Muscle layer of duodenum (tissue), 2 donors: ENCODE results near the gene UBE2L6.
A peak's percentile ranks its signal among the peaks of the same experiment; 100 is the strongest.

Experiments
- H3K27ac ChIP-seq: one replicate; pipeline ENCODE4 v1.7.0; 2013; ENCODE audit warnings: mild to moderate bottlenecking, low read length
- H3K27me3 ChIP-seq: one replicate; pipeline ENCODE4 v1.7.0; 2013; ENCODE audit warnings: low read depth, mild to moderate bottlenecking, control low read depth, low read length
- H3K36me3 ChIP-seq, 2 donors: one replicate each; pipeline ENCODE4 v1.7.0; 2013; ENCODE audit warnings: low read length in 2 of 2, control low read depth in 1 of 2, mild to moderate bottlenecking in 1 of 2; ENCODE audit not compliant: insufficient read depth in 2 of 2, control insufficient read depth in 1 of 2
- H3K4me1 ChIP-seq, 2 donors: one replicate each; pipeline ENCODE4 v1.7.0; 2013; ENCODE audit warnings: low read length in 2 of 2, mild to moderate bottlenecking in 2 of 2, control low read depth in 1 of 2, moderate library complexity in 1 of 2; ENCODE audit not compliant: insufficient read depth in 2 of 2, control insufficient read depth in 1 of 2
- H3K4me3 ChIP-seq, 2 donors: one replicate each; pipeline ENCODE4 v1.7.0; 2013; ENCODE audit warnings: low read length in 2 of 2, low read depth in 1 of 2, mild to moderate bottlenecking in 1 of 2
- H3K9me3 ChIP-seq, 2 donors: one replicate each; pipeline ENCODE4 v1.7.0; 2013; ENCODE audit warnings: low read length in 2 of 2, control low read depth in 1 of 2, mild to moderate bottlenecking in 1 of 2; ENCODE audit not compliant: control insufficient read depth in 1 of 2
- donor health status: healthy.

The UBE2L6 gene

GRCh38 chr11:57597916-57598830, 30.7 kb upstream of the UBE2L6 start:
- Histone ChIP-seq H3K27ac (peak overlapping the region; percentile 34), H3K36me3 (peaks cover 0 to 6% of the 10 kb centered on the region in 2 donors), H3K4me1 (peaks cover 0 to 4% of the 10 kb centered on the region in 2 donors), H3K4me3 (peak overlapping the region; percentile 56 to 69), H3K9me3 (no peaks in the 10 kb centered on the region), H3K27me3 (no peaks in the 10 kb centered on the region)

GRCh38 chr11:57597461-57597915, 30.0 kb upstream of the UBE2L6 start, which contains the start of gene SERPING1:
SERPING1 (plus strand) TSS chr11:57597685; CDS start chr11:57598271, 586 bp downstream.
- H3K4me1 ChIP-seq: peaks cover 0 to 4% of the 10 kb centered on the region in 2 donors
- H3K27me3 ChIP-seq: no peaks in the 10 kb centered on the region
- H3K4me3 ChIP-seq: peak within 1 kb of the TSS; percentile 56 to 69
- H3K9me3 ChIP-seq: no peaks in the 10 kb centered on the region
- H3K36me3 ChIP-seq: peaks cover 0 to 6% of the 10 kb centered on the region in 2 donors
- peak within 1 kb of the TSS; percentile 34 for H3K27ac ChIP-seq

DNA sequence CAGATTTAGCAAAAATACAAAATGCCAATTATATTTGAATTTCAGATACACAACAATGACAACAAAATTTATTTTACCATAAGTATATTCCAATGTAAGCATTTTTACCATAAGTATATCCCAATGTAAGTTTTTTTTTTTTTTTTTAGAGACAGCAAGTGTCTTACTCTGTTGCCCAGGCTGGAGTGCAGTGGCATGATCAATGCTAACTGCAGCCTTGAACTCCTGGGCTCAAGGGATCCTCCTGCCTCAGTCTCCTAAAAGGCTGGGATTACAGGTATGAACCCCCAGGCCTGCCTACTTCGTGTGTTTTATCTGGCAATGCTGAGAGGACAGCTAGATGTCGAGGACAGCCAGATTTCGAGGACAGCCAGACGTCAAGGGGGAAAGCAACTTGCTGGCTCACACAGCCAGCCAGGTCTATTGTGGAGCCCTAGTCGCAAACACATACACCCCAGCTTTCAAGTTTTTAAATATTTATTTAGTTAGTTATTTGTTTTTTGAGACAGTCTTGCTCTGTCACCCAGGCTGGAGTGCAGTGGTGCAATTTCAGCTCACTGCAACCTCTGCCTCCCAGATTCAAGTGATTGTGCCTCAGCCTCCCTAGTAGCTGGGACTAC, 28.9 kb upstream of the UBE2L6 start:
- Histone ChIP-seq H3K27ac (no peak overlapping the region), H3K4me3 (no peak overlapping the region), H3K27me3 (no peaks in the 10 kb centered on the region), H3K36me3 (no peaks in the 10 kb centered on the region), H3K4me1 (peaks cover 0 to 4% of the 10 kb centered on the region in 2 donors), H3K9me3 (no peaks in the 10 kb centered on the region)

DNA sequence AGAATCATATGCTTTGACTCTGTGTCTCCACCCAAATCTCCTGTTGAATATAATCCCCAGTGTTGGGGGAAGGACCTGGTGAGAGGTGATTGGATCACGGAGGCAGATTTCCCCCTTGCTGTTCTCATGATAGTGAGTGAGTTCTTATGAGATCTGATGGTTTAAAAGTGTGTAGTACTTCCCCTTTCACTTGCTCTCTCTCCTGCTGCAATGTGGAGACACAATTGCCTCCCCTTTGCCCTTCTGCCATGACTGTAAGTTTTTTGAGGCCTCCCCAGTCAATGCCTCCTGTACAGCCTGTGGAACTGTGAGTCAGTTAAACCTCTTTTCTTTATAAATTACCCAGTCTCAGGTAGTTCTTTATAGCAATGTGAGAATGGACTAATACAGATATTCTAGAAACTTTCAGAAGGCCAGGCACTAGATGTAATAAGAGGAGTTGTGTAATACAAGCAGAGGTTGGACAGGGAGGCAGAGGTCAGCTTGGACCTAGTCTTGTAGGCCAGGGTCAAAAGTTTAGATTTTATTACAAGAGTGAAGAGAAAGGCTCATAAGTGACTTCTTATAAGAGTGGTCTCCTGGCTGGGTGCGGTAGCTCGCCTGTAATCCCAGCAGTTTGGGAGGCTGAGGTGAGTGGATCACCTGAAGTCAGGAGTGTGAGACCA, 20.7 kb upstream of the UBE2L6 start:
- no peaks in the 10 kb centered on the region for H3K9me3 ChIP-seq
- H3K27me3 ChIP-seq: no peaks in the 10 kb centered on the region
- H3K27ac ChIP-seq: no peak overlapping the region
- no peak overlapping the region for H3K4me3 ChIP-seq
- H3K36me3 ChIP-seq: no peaks in the 10 kb centered on the region
- H3K4me1 ChIP-seq: no peaks in the 10 kb centered on the region

DNA sequence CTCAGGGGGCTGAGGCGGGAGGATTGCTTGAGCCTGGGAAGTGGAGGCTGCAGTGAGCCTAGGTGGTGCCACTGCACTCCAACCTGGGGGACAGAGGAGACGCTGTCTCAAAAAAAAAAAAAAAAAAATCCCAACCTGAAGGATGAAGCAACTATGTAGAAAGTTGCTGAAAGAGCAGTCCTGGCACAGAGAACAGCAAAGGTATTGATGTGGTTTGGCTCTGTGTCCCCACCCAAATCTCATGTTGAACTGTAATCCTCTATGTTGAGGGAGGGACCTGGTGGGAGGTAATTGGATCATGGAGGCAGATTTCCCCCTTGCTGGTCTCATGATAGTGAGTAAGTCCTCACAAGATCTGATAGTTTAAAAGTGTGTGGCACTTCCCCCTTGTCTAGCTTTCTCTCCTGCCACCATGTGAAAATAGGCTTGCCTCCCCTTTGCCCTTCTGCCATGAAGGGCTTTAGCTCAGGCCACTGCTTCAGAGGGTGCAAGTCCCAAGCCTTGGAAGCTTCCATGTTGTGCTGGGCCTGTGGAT, 19.3 kb upstream of the UBE2L6 start:
- no peak overlapping the region for H3K27ac ChIP-seq
- no peaks in the 10 kb centered on the region for H3K9me3 ChIP-seq
- no peaks in the 10 kb centered on the region for H3K4me1 ChIP-seq
- no peaks in the 10 kb centered on the region for H3K36me3 ChIP-seq
- no peaks in the 10 kb centered on the region for H3K27me3 ChIP-seq
- no peak overlapping the region for H3K4me3 ChIP-seq

- no peak overlapping the region for H3K27ac ChIP-seq
- no peaks in the 10 kb centered on the region for H3K4me1 ChIP-seq
Measured at GRCh38 chr11:57585301-57585700, 17.8 kb upstream of the UBE2L6 start.

GRCh38 chr11:57584341-57584740, 16.9 kb upstream of the UBE2L6 start:
- no peak overlapping the region for H3K27ac ChIP-seq
- H3K9me3 ChIP-seq: no peaks in the 10 kb centered on the region
- no peaks in the 10 kb centered on the region for H3K27me3 ChIP-seq
- no peaks in the 10 kb centered on the region for H3K4me1 ChIP-seq
- no peak overlapping the region for H3K4me3 ChIP-seq
- H3K36me3 ChIP-seq: no peaks in the 10 kb centered on the region

More at GRCh38 chr11:57585301-57585700, 17.8 kb upstream of the UBE2L6 start:
- H3K36me3 ChIP-seq: no peaks in the 10 kb centered on the region
- no peaks in the 10 kb centered on the region for H3K9me3 ChIP-seq
- H3K27me3 ChIP-seq: no peaks in the 10 kb centered on the region
- H3K4me3 ChIP-seq: no peak overlapping the region

DNA sequence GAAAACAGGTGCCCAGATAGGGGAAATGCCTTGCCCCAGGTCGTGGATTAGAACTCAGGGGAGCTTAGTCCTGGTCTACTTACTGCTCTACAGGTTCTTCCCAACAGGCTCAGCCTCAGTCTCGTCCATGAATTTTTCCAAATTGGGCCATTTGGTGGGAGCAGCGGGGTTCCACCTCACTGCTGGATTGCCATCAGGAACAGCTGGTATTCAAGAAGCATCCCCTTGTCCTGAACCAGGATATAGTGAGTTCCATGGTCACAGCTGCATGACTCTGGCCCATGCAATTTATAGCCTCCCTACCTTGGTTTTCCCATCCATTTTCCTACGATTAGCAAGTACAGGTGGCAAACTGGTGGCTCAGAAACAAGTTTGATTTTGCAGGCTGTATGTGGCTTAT, 6.6 kb upstream of the UBE2L6 start:
- Histone ChIP-seq H3K27ac (no peak overlapping the region), H3K4me1 (no peaks in the 10 kb centered on the region), H3K4me3 (no peak overlapping the region), H3K27me3 (no peaks in the 10 kb centered on the region), H3K36me3 (no peaks in the 10 kb centered on the region), H3K9me3 (no peaks in the 10 kb centered on the region)

DNA sequence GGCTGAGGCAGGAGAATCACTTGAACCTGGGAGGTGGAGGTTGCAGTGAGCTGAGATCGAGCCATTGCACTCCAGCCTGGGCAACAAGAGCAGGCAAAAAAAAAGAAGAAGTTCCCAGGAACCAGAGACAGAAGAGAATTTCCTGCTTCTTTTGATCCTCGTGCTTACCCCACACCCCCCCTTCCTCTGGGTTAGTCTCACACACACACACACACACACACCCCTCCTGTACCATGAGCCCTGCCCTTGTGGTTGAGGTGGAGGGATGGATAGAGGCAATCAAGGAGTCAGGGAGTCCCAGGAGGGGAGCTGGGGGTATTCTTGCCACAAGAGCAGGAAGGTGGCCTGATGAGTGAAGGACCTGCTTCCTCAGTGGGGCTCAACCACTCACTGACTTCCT, 4.1 kb upstream of the UBE2L6 start:
- H3K4me3 ChIP-seq: no peak overlapping the region
- H3K27me3 ChIP-seq: no peaks in the 10 kb centered on the region
- H3K27ac ChIP-seq: no peak overlapping the region
- no peaks in the 10 kb centered on the region for H3K9me3 ChIP-seq
- peaks cover 5 to 10% of the 10 kb centered on the region in 2 donors for H3K4me1 ChIP-seq
- H3K36me3 ChIP-seq: no peaks in the 10 kb centered on the region

DNA sequence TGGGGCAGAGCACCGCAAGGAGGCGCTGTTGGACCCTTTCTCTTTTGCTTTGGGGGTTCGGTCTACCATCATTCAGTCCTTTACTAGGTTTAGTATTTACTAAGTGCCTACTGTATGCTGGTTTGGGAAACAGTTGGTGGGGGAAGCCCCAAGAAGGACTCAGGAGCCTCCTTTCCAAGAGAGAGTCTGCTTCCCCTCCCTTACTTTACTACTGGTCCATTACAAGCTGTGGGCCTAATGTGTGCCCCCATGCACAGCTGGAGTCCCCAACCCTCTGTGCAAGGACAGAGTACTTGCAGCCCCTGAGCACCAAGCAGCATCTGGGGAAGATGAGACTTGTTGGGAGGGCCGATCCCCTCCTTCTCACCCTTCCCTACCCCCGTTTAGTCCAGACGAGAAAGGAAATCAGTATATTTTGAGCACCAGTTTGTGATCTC, 876 bp upstream of the UBE2L6 start:
- no peaks in the 10 kb centered on the region for H3K9me3 ChIP-seq
- H3K36me3 ChIP-seq: no peaks in the 10 kb centered on the region
- H3K27ac ChIP-seq: no peak overlapping the region
- H3K4me1 ChIP-seq: peaks cover 5 to 16% of the 10 kb centered on the region in 2 donors
- peak overlapping the region; percentile 81 to 95 for H3K4me3 ChIP-seq
- no peaks in the 10 kb centered on the region for H3K27me3 ChIP-seq
